ENCODE results near the gene IP6K1.

Gene IP6K1

GRCh38 chr3:49740427-49740826, 45.9 kb downstream of the IP6K1 start:
- Histone ChIP-seq H3K36me3 (ENCODE audit: insufficient read depth, low read length) (peaks cover 31% of the 10 kb centered on the region), H3K9ac (ENCODE audit: low read length) (no peak overlapping the region), H3K4me2 (ENCODE audit: low read length) (no peak overlapping the region), H2AFZ (ENCODE audit: low read length) (no peak overlapping the region), H3K4me3 (ENCODE audit: low read depth, low read length, poor library complexity, severe bottlenecking) (no peak overlapping the region), H3K4me1 (ENCODE audit: insufficient read depth, low read length, severe bottlenecking) (no peaks in the 10 kb centered on the region), H3F3A (ENCODE audit: insufficient read depth, low read length) (no peaks in the 10 kb centered on the region), H3K9me2 (ENCODE audit: low read depth, low read length) (no peaks in the 10 kb centered on the region), H3K9me3 (ENCODE audit: low read length) (no peaks in the 10 kb centered on the region), H3K27ac (ENCODE audit: low read depth, low read length, poor library complexity, severe bottlenecking) (no peak overlapping the region), H3K79me2 (ENCODE audit: insufficient read depth, low read length) (no peaks in the 10 kb centered on the region), H4K20me1 (ENCODE audit: insufficient read depth, low read length) (no peaks in the 10 kb centered on the region), H3K27me3 (ENCODE audit: insufficient read depth, low read length) (no peaks in the 10 kb centered on the region)
- no peak for TF ChIP-seq CTCF (IDR thresholded peaks at IDR 0.05; ENCODE audit: low read length)
- no peak for TF ChIP-seq EZH2 (IDR thresholded peaks at IDR 0.05; ENCODE audit: borderline replicate concordance, low read length)

GRCh38 chr3:49738067-49738713, 48.2 kb downstream of the IP6K1 start:
- peaks cover 47% of the 10 kb centered on the region for H3K36me3 ChIP-seq (ENCODE audit: insufficient read depth, low read length)
- no peak overlapping the region for H3K4me3 ChIP-seq (ENCODE audit: low read depth, low read length, poor library complexity, severe bottlenecking)
- H2AFZ ChIP-seq (ENCODE audit: low read length) = no peak overlapping the region
- H3K4me2 ChIP-seq (ENCODE audit: low read length) = no peak overlapping the region
- no peaks in the 10 kb centered on the region for H4K20me1 ChIP-seq (ENCODE audit: insufficient read depth, low read length)
- H3K79me2 ChIP-seq (ENCODE audit: insufficient read depth, low read length) = no peaks in the 10 kb centered on the region
- H3F3A ChIP-seq (ENCODE audit: insufficient read depth, low read length) = no peaks in the 10 kb centered on the region
- H3K27me3 ChIP-seq (ENCODE audit: insufficient read depth, low read length) = no peaks in the 10 kb centered on the region
- H3K9me2 ChIP-seq (ENCODE audit: low read depth, low read length) = no peaks in the 10 kb centered on the region
- H3K27ac ChIP-seq (ENCODE audit: low read depth, low read length, poor library complexity, severe bottlenecking) = no peak overlapping the region
- H3K9ac ChIP-seq (ENCODE audit: low read length) = no peak overlapping the region
- no peaks in the 10 kb centered on the region for H3K9me3 ChIP-seq (ENCODE audit: low read length)
- no peaks in the 10 kb centered on the region for H3K4me1 ChIP-seq (ENCODE audit: insufficient read depth, low read length, severe bottlenecking)
- TF ChIP-seq CTCF (IDR thresholded peaks at IDR 0.05; ENCODE audit: low read length) = no peak
- no peak for TF ChIP-seq EZH2 (IDR thresholded peaks at IDR 0.05; ENCODE audit: borderline replicate concordance, low read length)

- TF ChIP-seq EZH2 (IDR thresholded peaks at IDR 0.05; ENCODE audit: borderline replicate concordance, low read length) = no peak
- H3K9me2 ChIP-seq (ENCODE audit: low read depth, low read length) = no peaks in the 10 kb centered on the region
- peaks cover 68% of the 10 kb centered on the region for H3K36me3 ChIP-seq (ENCODE audit: insufficient read depth, low read length)
- H3K4me2 ChIP-seq (ENCODE audit: low read length) = no peak overlapping the region
- no peak overlapping the region for H3K27ac ChIP-seq (ENCODE audit: low read depth, low read length, poor library complexity, severe bottlenecking)
- no peaks in the 10 kb centered on the region for H3K4me1 ChIP-seq (ENCODE audit: insufficient read depth, low read length, severe bottlenecking)
- no peaks in the 10 kb centered on the region for H3K79me2 ChIP-seq (ENCODE audit: insufficient read depth, low read length)
- H4K20me1 ChIP-seq (ENCODE audit: insufficient read depth, low read length) = no peaks in the 10 kb centered on the region
- H3F3A ChIP-seq (ENCODE audit: insufficient read depth, low read length) = no peaks in the 10 kb centered on the region
- no peak overlapping the region for H2AFZ ChIP-seq (ENCODE audit: low read length)
- no peaks in the 10 kb centered on the region for H3K9me3 ChIP-seq (ENCODE audit: low read length)
- no peak overlapping the region for H3K4me3 ChIP-seq (ENCODE audit: low read depth, low read length, poor library complexity, severe bottlenecking)
- H3K27me3 ChIP-seq (ENCODE audit: insufficient read depth, low read length) = no peaks in the 10 kb centered on the region
- no peak overlapping the region for H3K9ac ChIP-seq (ENCODE audit: low read length)
These were observed 51.6 kb downstream of the IP6K1 start for GRCh38 chr3:49734752-49735151.

GRCh38 chr3:49733551-49733950, 52.8 kb downstream of the IP6K1 start:
- Histone ChIP-seq H4K20me1 (ENCODE audit: insufficient read depth, low read length) (no peaks in the 10 kb centered on the region), H2AFZ (ENCODE audit: low read length) (no peak overlapping the region)
- no peak for TF ChIP-seq EZH2 (IDR thresholded peaks at IDR 0.05; ENCODE audit: borderline replicate concordance, low read length)

More at GRCh38 chr3:49733551-49733950, 52.8 kb downstream of the IP6K1 start:
- Histone ChIP-seq H3K4me1 (ENCODE audit: insufficient read depth, low read length, severe bottlenecking) (no peaks in the 10 kb centered on the region), H3K36me3 (ENCODE audit: insufficient read depth, low read length) (peaks cover 64% of the 10 kb centered on the region), H3K9ac (ENCODE audit: low read length) (no peak overlapping the region), H3K27ac (ENCODE audit: low read depth, low read length, poor library complexity, severe bottlenecking) (no peak overlapping the region), H3K9me3 (ENCODE audit: low read length) (no peaks in the 10 kb centered on the region), H3K27me3 (ENCODE audit: insufficient read depth, low read length) (no peaks in the 10 kb centered on the region), H3K4me3 (ENCODE audit: low read depth, low read length, poor library complexity, severe bottlenecking) (no peak overlapping the region), H3F3A (ENCODE audit: insufficient read depth, low read length) (no peaks in the 10 kb centered on the region), H3K79me2 (ENCODE audit: insufficient read depth, low read length) (no peaks in the 10 kb centered on the region), H3K4me2 (ENCODE audit: low read length) (no peak overlapping the region), H3K9me2 (ENCODE audit: low read depth, low read length) (no peaks in the 10 kb centered on the region)

Measured in OCI-LY1 (cell line).